Thyroid gland (tissue), 4 donors: Measurements from ENCODE around the gene SCYGR8. TPM values are rescaled to one million over a fixed set of nuclear protein-coding genes. Genes with fewer than 3 reads are reported as not detected.
"Not testable (repeated sequence)": the region's sequence is repeated elsewhere in the genome, so short reads cannot be mapped to it uniquely, and the experiment has no call there.

Experiments
- DNase-seq, 2 donors: peaks; one replicate each; pipeline ENCODE4 v3.0.0-alpha.2; 2019
- H3K27ac ChIP-seq, 3 donors: fragments of 200-600 bp; sonication (generic); 1 replicate in 2 of 3; 2 replicates in 1 of 3; pipeline ENCODE4 v1.5.1; 2016 to 2019; ENCODE audit warnings: mild to moderate bottlenecking in 1 of 3, moderate library complexity in 1 of 3
- H3K27me3 ChIP-seq: fragments of 200-600 bp; sonication (generic); one replicate; pipeline ENCODE4 v1.5.1; 2019
- H3K36me3 ChIP-seq, 2 donors: fragments of 200-600 bp; sonication (generic); one replicate each; pipeline ENCODE4 v1.5.1; 2016 to 2019
- H3K4me1 ChIP-seq, 2 donors: fragments of 200-600 bp; sonication (generic); one replicate each; pipeline ENCODE4 v1.5.1; 2017 to 2019
- H3K4me3 ChIP-seq, 3 donors: fragments of 200-600 bp; sonication (generic); replicated peaks in 1 of 3; 1 replicate in 2 of 3; 2 replicates in 1 of 3; pipeline ENCODE4 v1.5.1; 2016; ENCODE audit warnings: mild to moderate bottlenecking in 1 of 3
- H3K9me3 ChIP-seq: fragments of 200-600 bp; sonication (generic); one replicate; pipeline ENCODE4 v1.5.1; 2017
- POLR2A ChIP-seq, 2 donors: fragments of 450-650 bp; IDR thresholded peaks; one replicate each; pipeline ENCODE4 v1.6.1; 2017; ENCODE audit warnings: antibody characterized with exemption in 2 of 2, mild to moderate bottlenecking in 2 of 2, moderate library complexity in 1 of 2
- whole genome bisulfite sequencing, 2 donors: methylation state at CpG; one replicate each; pipeline ENCODE4 v1.1.5; 2017; 5-methylcytosine and 5-hydroxymethylcytosine counted together
- intact Hi-C: fragments of 100-400 bp; cut with DNase I; formaldehyde crosslinking; loops from one replicate; pipeline ENCODE4 v1.15.1; 2023
- total RNA-seq, 4 donors: library from RNA; depleted of rRNA; stranded (reverse); fragments of >200 nt; gene quantifications; one replicate each; pipeline ENCODE4 v1.2.3, GENCODE V29; 2016
- TF ChIP-seq, protein P1 (sequence below), 6 experiments: fragments of 200-600 bp in 3 of 6; fragments of 450-650 bp in 3 of 6; sonication (generic) in 3 of 6; IDR thresholded peaks; one replicate each; pipeline ENCODE4 v1.5.1; 2016 to 2019; ENCODE audit warnings: antibody characterized with exemption in 6 of 6, mild to moderate bottlenecking in 2 of 6, inconsistent platforms in 1 of 6, moderate library complexity in 1 of 6

The SCYGR8 gene
- total RNA-seq, 4 donors from 2014 or later = not detected

- Histone ChIP-seq H3K36me3 (no peaks in the 10 kb centered on the region), H3K4me3 (peak within 1 kb of the TSS in 1 of 3 donors; percentile 14), H3K4me1 (peaks cover 0 to 4% of the 10 kb centered on the region in 2 donors), H3K27me3 (no peaks in the 10 kb centered on the region), H3K27ac (peak within 1 kb of the TSS in 1 of 3 donors; percentile 13), H3K9me3 (no peaks in the 10 kb centered on the region)
- WGBS, 2 donors = 10 to 11% methylated on average over 18 to 20 of the region's 35 CpGs
- TF ChIP-seq, protein P1, sequence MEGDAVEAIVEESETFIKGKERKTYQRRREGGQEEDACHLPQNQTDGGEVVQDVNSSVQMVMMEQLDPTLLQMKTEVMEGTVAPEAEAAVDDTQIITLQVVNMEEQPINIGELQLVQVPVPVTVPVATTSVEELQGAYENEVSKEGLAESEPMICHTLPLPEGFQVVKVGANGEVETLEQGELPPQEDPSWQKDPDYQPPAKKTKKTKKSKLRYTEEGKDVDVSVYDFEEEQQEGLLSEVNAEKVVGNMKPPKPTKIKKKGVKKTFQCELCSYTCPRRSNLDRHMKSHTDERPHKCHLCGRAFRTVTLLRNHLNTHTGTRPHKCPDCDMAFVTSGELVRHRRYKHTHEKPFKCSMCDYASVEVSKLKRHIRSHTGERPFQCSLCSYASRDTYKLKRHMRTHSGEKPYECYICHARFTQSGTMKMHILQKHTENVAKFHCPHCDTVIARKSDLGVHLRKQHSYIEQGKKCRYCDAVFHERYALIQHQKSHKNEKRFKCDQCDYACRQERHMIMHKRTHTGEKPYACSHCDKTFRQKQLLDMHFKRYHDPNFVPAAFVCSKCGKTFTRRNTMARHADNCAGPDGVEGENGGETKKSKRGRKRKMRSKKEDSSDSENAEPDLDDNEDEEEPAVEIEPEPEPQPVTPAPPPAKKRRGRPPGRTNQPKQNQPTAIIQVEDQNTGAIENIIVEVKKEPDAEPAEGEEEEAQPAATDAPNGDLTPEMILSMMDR (IDR thresholded peaks at IDR 0.05) = no peak
- no peak for TF ChIP-seq POLR2A (IDR thresholded peaks at IDR 0.05)
- DNase-seq = peak; percentile 76 to 79
- intact Hi-C loops = no loop called here
These were observed 27.8 kb upstream of the SCYGR8 start, which contains the start of gene SLC19A3 for GRCh38 chr2:227717687-227718567. SLC19A3 (minus strand) TSS chr2:227718028; CDS start chr2:227702318, 15,710 bp downstream.

GRCh38 chr2:227719641-227720040 lies 26.1 kb upstream of the SCYGR8 start:
- Histone ChIP-seq H3K4me1 (peaks cover 0 to 4% of the 10 kb centered on the region in 2 donors), H3K27ac (no peak overlapping the region), H3K27me3 (no peaks in the 10 kb centered on the region), H3K9me3 (no peaks in the 10 kb centered on the region), H3K36me3 (no peaks in the 10 kb centered on the region), H3K4me3 (no peak overlapping the region)
- no peak for DNase-seq
- WGBS, 2 donors = 96 to 97% methylated on average over 4 of the region's 4 CpGs
- intact Hi-C loops = no loop called here
- TF ChIP-seq POLR2A (IDR thresholded peaks at IDR 0.05) = no peak

DNA sequence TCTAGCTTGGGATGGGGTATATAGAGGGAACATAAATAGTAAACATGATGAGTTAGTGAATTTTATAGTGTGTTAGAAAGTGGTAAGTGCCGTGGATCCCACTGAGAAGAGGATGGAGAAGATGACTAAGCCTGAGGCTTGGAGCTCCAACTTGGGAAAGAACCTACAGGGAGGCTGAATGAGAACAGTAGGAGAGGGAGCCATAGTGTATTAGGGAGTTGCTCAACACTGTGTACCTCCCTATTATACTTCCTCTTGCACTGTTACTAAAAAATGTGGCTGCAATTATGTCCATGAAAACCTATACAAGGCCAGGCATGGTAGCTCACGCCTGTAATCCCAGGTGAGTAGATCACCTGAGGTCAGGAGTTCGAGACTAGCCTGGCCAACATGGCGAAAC lies 25.0 kb upstream of the SCYGR8 start:
- WGBS, 2 donors = 90 to 93% methylated on average over 4 of the region's 4 CpGs
- no peaks in the 10 kb centered on the region for H3K9me3 ChIP-seq
- intact Hi-C loops = no loop called here
- no peak for DNase-seq
- no peaks in the 10 kb centered on the region for H3K27me3 ChIP-seq
- no peak overlapping the region for H3K4me3 ChIP-seq
- H3K36me3 ChIP-seq = no peaks in the 10 kb centered on the region
- no peak for TF ChIP-seq POLR2A (IDR thresholded peaks at IDR 0.05)
- TF ChIP-seq, protein P1 (IDR thresholded peaks at IDR 0.05) = no peak
- peaks cover 0 to 4% of the 10 kb centered on the region in 2 donors for H3K4me1 ChIP-seq
- H3K27ac ChIP-seq = no peak overlapping the region

- H3K4me1 ChIP-seq, H3K9me3 ChIP-seq, H3K36me3 ChIP-seq, DNase-seq, intact Hi-C loops, H3K27ac ChIP-seq, H3K27me3 ChIP-seq, H3K4me3 ChIP-seq: not testable (repeated sequence)
- WGBS, 2 donors = 77 to 83% methylated on average over 7 of the region's 7 CpGs
These were observed 22.9 kb upstream of the SCYGR8 start for GRCh38 chr2:227722821-227723220.

GRCh38 chr2:227724394-227725039 lies 21.2 kb upstream of the SCYGR8 start, which contains the start of gene SCYGR6:
SCYGR6 (minus strand) TSS chr2:227724757; CDS start chr2:227724757, 0 bp downstream.
- TF ChIP-seq, protein P1 (IDR thresholded peaks at IDR 0.05) = no peak
- no peak for TF ChIP-seq POLR2A (IDR thresholded peaks at IDR 0.05)
- Histone ChIP-seq H3K27ac (no peak within 1 kb of the TSS), H3K4me1 (no peaks in the 10 kb centered on the region), H3K9me3 (no peaks in the 10 kb centered on the region), H3K36me3 (no peaks in the 10 kb centered on the region), H3K4me3 (no peak within 1 kb of the TSS), H3K27me3 (no peaks in the 10 kb centered on the region)
- intact Hi-C loops = no loop called here
- DNase-seq = no peak
- 82 to 86% methylated on average over 4 to 6 of the region's 15 CpGs for WGBS, 2 donors

DNA sequence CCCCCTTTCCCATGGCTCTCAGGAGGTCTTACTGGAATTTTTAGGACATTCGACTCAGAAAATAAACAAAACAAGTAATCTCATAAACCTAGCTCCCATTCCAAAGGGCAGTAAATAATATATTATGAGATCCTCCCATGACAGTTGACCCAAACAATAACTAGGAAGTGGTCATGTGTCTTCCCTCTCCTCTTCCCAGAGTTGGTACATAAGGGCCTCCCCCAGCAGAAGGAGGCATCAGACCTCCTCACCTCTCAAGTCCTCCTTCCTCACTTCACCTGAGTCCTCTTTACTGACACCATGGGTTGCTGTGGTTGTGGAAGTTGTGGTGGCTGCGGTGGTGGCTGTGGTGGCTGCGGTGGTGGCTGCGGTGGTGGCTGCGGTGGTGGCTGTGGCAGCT lies 17.7 kb upstream of the SCYGR8 start, which contains the start of gene SCYGR7:
TSS of gene SCYGR7 (plus strand) at position 301 of the 400 bp plus-strand sequence. CDS start at position 301, 0 bp downstream.
- Histone ChIP-seq H3K4me3 (no peak within 1 kb of the TSS), H3K9me3 (no peaks in the 10 kb centered on the region), H3K36me3 (no peaks in the 10 kb centered on the region), H3K4me1 (no peaks in the 10 kb centered on the region), H3K27me3 (no peaks in the 10 kb centered on the region), H3K27ac (no peak within 1 kb of the TSS)
- DNase-seq = no peak
- TF ChIP-seq, protein P1 (IDR thresholded peaks at IDR 0.05) = no peak
- no peak for TF ChIP-seq POLR2A (IDR thresholded peaks at IDR 0.05)
- intact Hi-C loops = no loop called here
- WGBS, 2 donors = 85 to 88% methylated on average over 1 to 4 of the region's 5 CpGs
